Measurements from ENCODE around the gene PLCXD3. TPM values are rescaled to one million over a fixed set of nuclear protein-coding genes. Genes with fewer than 3 reads are reported as not detected.

The PLCXD3 gene
- polyA plus RNA-seq, 1 donor (not counting 4 experiments of a cell fraction or from before 2014, with no cell fraction given) = not detected

DNA sequence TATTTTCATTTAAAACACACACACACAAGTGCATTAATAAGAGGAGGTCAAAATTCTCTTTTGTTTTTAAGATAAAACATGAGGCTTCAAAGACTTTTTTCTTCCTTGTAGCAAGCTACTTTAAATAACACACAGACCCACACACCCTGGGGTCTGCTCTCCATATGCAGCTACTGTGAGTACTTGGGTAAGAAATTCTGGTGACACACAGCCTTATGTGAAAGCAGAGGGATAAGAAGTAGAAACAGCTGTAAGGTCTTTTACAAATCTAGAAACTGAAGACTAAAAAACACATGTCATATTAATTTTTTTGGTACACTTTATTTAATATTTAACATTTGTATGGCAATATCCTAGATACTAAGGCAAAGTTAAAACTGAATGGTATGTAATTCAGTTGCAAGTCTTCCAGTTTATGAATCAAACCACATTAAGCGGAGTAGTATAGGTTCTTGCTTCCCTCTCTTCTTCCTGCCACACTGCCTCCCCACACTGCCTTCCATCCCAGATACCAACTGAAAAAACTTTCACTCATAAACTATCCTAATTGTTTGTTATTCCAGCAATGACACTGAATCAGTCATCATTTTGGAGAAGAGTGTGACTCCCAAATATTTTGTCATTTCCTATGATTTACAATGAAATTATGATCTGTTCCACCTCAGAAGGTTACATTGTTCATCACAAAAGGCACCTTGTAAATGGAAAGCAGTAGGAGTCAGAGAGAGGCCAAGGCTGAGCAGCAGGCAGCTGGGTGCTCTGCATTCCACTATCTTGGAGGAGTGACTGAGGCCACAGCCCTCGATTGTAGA, 92.0 kb downstream of the PLCXD3 start:
- Histone ChIP-seq H4K20me1 (ENCODE audit: control insufficient read depth, extremely low read depth, insufficient read depth, low read length) (no peaks in the 10 kb centered on the region), H3K4me1 (ENCODE audit: control insufficient read depth, extremely low read depth, insufficient read depth, low read length) (no peaks in the 10 kb centered on the region), H3K27ac (ENCODE audit: control insufficient read depth, insufficient read depth, low read length) (no peak overlapping the region), H3K9me1 (ENCODE audit: control insufficient read depth, extremely low read depth, insufficient read depth, low read length) (no peaks in the 10 kb centered on the region), H3K9me3 (ENCODE audit: control insufficient read depth, low read depth, low read length) (no peaks in the 10 kb centered on the region), H3K27me3 (ENCODE audit: control insufficient read depth, extremely low read depth, insufficient read depth, low read length) (no peaks in the 10 kb centered on the region), H3K79me2 (ENCODE audit: control insufficient read depth, insufficient read depth, low read length) (no peaks in the 10 kb centered on the region), H3K36me3 (ENCODE audit: control insufficient read depth in 2 of 2, extremely low read depth in 1 of 2, insufficient read depth in 2 of 2, low read length in 2 of 2) (no peaks in the 10 kb centered on the region), H3K4me2 (ENCODE audit: control insufficient read depth, extremely low read depth, insufficient read depth, low read depth, low read length) (no peak overlapping the region), H3K9ac (ENCODE audit: control insufficient read depth, extremely low read depth, insufficient read depth, low read length) (no peak overlapping the region), H3K4me3 (ENCODE audit: control insufficient read depth in 2 of 3, extremely low read depth in 1 of 3, insufficient read depth in 2 of 3, low read depth in 1 of 3, low read length in 3 of 3) (no peak overlapping the region), H2AFZ (ENCODE audit: control insufficient read depth, low read length) (no peak overlapping the region)
- DNase-seq (ENCODE audit: low read depth, low spot score) = no peak
- FAIRE-seq = no peak
- dilution Hi-C loops (cut with MboI; ENCODE audit: extremely low pct_ligation_motif_present, low sequenced_read_pairs) = no loop called here
- TF ChIP-seq EZH2 (IDR thresholded peaks at IDR 0.05; ENCODE audit: low read length) = no peak
- TF ChIP-seq, protein P1, sequence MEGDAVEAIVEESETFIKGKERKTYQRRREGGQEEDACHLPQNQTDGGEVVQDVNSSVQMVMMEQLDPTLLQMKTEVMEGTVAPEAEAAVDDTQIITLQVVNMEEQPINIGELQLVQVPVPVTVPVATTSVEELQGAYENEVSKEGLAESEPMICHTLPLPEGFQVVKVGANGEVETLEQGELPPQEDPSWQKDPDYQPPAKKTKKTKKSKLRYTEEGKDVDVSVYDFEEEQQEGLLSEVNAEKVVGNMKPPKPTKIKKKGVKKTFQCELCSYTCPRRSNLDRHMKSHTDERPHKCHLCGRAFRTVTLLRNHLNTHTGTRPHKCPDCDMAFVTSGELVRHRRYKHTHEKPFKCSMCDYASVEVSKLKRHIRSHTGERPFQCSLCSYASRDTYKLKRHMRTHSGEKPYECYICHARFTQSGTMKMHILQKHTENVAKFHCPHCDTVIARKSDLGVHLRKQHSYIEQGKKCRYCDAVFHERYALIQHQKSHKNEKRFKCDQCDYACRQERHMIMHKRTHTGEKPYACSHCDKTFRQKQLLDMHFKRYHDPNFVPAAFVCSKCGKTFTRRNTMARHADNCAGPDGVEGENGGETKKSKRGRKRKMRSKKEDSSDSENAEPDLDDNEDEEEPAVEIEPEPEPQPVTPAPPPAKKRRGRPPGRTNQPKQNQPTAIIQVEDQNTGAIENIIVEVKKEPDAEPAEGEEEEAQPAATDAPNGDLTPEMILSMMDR (optimal IDR thresholded peaks at IDR 0.05 in 1 of 3, IDR thresholded peaks at IDR 0.05 in 1 of 3, conservative IDR thresholded peaks at IDR 0.05 in 1 of 3; ENCODE audit: extremely low read depth in 1 of 3, insufficient read depth in 2 of 3, low read length in 3 of 3) = no peak

DNA sequence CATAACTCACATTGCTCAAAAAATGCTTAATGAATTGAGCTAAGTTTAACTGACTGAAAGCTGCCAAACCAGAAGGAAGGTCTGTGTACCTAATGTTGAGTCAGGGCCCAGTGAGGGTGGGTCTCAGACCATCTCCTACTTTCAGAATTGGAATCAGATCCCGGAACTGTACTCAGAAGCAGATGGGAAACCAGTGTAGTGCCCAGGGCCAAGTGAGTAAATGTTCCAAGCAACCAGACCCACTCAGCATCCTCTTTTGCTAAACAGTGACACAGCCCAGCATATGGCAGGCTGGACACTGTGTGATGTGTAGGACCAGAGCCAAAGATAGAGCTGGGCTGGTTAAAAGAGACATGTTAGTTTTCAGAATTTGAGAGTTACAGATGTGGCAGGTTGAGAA, 94.1 kb downstream of the PLCXD3 start:
- H4K20me1 ChIP-seq (ENCODE audit: control insufficient read depth, extremely low read depth, insufficient read depth, low read length) = no peaks in the 10 kb centered on the region
- H3K79me2 ChIP-seq (ENCODE audit: control insufficient read depth, insufficient read depth, low read length) = no peaks in the 10 kb centered on the region
- H3K4me3 ChIP-seq (ENCODE audit: control insufficient read depth in 2 of 3, extremely low read depth in 1 of 3, insufficient read depth in 2 of 3, low read depth in 1 of 3, low read length in 3 of 3) = no peak overlapping the region
- no peak overlapping the region for H2AFZ ChIP-seq (ENCODE audit: control insufficient read depth, low read length)
- H3K27ac ChIP-seq (ENCODE audit: control insufficient read depth, insufficient read depth, low read length) = no peak overlapping the region
- FAIRE-seq = no peak
- no peak overlapping the region for H3K9ac ChIP-seq (ENCODE audit: control insufficient read depth, extremely low read depth, insufficient read depth, low read length)
- TF ChIP-seq, protein P1 (optimal IDR thresholded peaks at IDR 0.05 in 1 of 3, IDR thresholded peaks at IDR 0.05 in 1 of 3, conservative IDR thresholded peaks at IDR 0.05 in 1 of 3; ENCODE audit: extremely low read depth in 1 of 3, insufficient read depth in 2 of 3, low read length in 3 of 3) = no peak
- no peak for TF ChIP-seq EZH2 (IDR thresholded peaks at IDR 0.05; ENCODE audit: low read length)
- DNase-seq (ENCODE audit: low read depth, low spot score) = no peak
- no peaks in the 10 kb centered on the region for H3K36me3 ChIP-seq (ENCODE audit: control insufficient read depth in 2 of 2, extremely low read depth in 1 of 2, insufficient read depth in 2 of 2, low read length in 2 of 2)
- H3K4me1 ChIP-seq (ENCODE audit: control insufficient read depth, extremely low read depth, insufficient read depth, low read length) = no peaks in the 10 kb centered on the region
- no peaks in the 10 kb centered on the region for H3K27me3 ChIP-seq (ENCODE audit: control insufficient read depth, extremely low read depth, insufficient read depth, low read length)
- dilution Hi-C loops (cut with MboI; ENCODE audit: extremely low pct_ligation_motif_present, low sequenced_read_pairs) = no loop called here
- H3K9me1 ChIP-seq (ENCODE audit: control insufficient read depth, extremely low read depth, insufficient read depth, low read length) = no peaks in the 10 kb centered on the region
- H3K4me2 ChIP-seq (ENCODE audit: control insufficient read depth, extremely low read depth, insufficient read depth, low read depth, low read length) = no peak overlapping the region
- H3K9me3 ChIP-seq (ENCODE audit: control insufficient read depth, low read depth, low read length) = no peaks in the 10 kb centered on the region
